WTC11 (cell line): Measurements from ENCODE around the gene NTF3. TPM values are rescaled to one million over a fixed set of nuclear protein-coding genes. Genes with fewer than 3 reads are reported as not detected.

ENCODE experiments used
- ATAC-seq: fragments of 200-7000 bp; cut with Tn5 transposase; 2 replicates; pipeline ENCODE4 v1.10.0; 2021; ENCODE audit warnings: mild to moderate bottlenecking, moderate library complexity
- CTCF ChIA-PET: fragments of 300-600 bp; sonication (Branson Sonifier 250); formaldehyde crosslinking; loops from one replicate; lab custom pipeline; 2021; ENCODE audit warnings: antibody characterized with exemption; lab: Charles Lee
- POLR2A ChIA-PET: fragments of 350-600 bp; sonication (Branson Sonifier 250); formaldehyde crosslinking; loops from one replicate; lab custom pipeline; 2021; ENCODE audit warnings: antibody characterized with exemption; lab: Charles Lee
- DNase-seq: peaks from one replicate; pipeline ENCODE4 v3.0.0; 2021; ENCODE audit warnings: low spot score
- H3K27ac Mint-ChIP-seq: 2 replicates; pipeline ENCODE4 v1.8.0; 2021; ENCODE audit warnings: mixed read lengths
- H3K27me3 Mint-ChIP-seq: 2 replicates; pipeline ENCODE4 v1.8.0; 2021; ENCODE audit warnings: low read depth, mild to moderate bottlenecking, moderate library complexity, mixed read lengths
- H3K36me3 Mint-ChIP-seq: 2 replicates; pipeline ENCODE4 v1.8.0; 2021; ENCODE audit warnings: mixed read lengths
- H3K4me1 Mint-ChIP-seq: 2 replicates; pipeline ENCODE4 v1.8.0; 2022; ENCODE audit warnings: mixed read lengths
- H3K4me3 Mint-ChIP-seq: 2 replicates; pipeline ENCODE4 v1.8.0; 2021; ENCODE audit warnings: mild to moderate bottlenecking, moderate library complexity, mixed read lengths
- H3K9me3 Mint-ChIP-seq: 2 replicates; pipeline ENCODE4 v1.8.0; 2021; ENCODE audit warnings: mixed read lengths
- ARID4B ChIP-seq: sonication (generic); formaldehyde crosslinking; IDR thresholded peaks from 2 replicates; pipeline ENCODE4 v1.8.0; 2023; ENCODE audit warnings: missing genetic modification reagents, mild to moderate bottlenecking, borderline replicate concordance
- CREB1 ChIP-seq: sonication (generic); formaldehyde crosslinking; IDR thresholded peaks from 2 replicates; pipeline ENCODE4 v1.8.0; 2023; ENCODE audit warnings: mild to moderate bottlenecking, missing genetic modification reagents
- ETV6 ChIP-seq: sonication (generic); formaldehyde crosslinking; IDR thresholded peaks from 2 replicates; pipeline ENCODE4 v1.8.1; 2022; ENCODE audit warnings: mild to moderate bottlenecking, missing genetic modification reagents
- FOXJ3 ChIP-seq: sonication (generic); formaldehyde crosslinking; IDR thresholded peaks from 2 replicates; pipeline ENCODE4 v1.9.0; 2021; ENCODE audit warnings: missing genetic modification reagents, mild to moderate bottlenecking, borderline replicate concordance
- GTF2I ChIP-seq: fragments of 250-450 bp; sonication (Bioruptor Pico); conservative IDR thresholded peaks from 2 replicates; pipeline ENCODE4 v1.4.0; 2021; ENCODE audit warnings: mild to moderate bottlenecking
- MLX ChIP-seq: sonication (generic); formaldehyde crosslinking; IDR thresholded peaks from 2 replicates; pipeline ENCODE4 v1.8.1; 2023; ENCODE audit warnings: mild to moderate bottlenecking, missing genetic modification reagents, moderate library complexity
- MXD4 ChIP-seq: fragments of 250-450 bp; sonication (Bioruptor Pico); IDR thresholded peaks from 2 replicates; pipeline ENCODE4 v1.8.0; 2021; ENCODE audit warnings: mild to moderate bottlenecking, moderate library complexity, borderline replicate concordance
- NR1H2 ChIP-seq: sonication (generic); formaldehyde crosslinking; IDR thresholded peaks from 2 replicates; pipeline ENCODE4 v1.9.0; 2021; ENCODE audit warnings: mild to moderate bottlenecking, moderate library complexity, missing genetic modification reagents
- PRRX2 ChIP-seq: fragments of 250-450 bp; sonication (Bioruptor Pico); IDR thresholded peaks from 2 replicates; pipeline ENCODE4 v1.8.0; 2021; ENCODE audit warnings: mild to moderate bottlenecking
- SOX15 ChIP-seq: fragments of 250-450 bp; sonication (Bioruptor Pico); IDR thresholded peaks from 2 replicates; pipeline ENCODE4 v1.9.0; 2021; ENCODE audit warnings: mild to moderate bottlenecking
- TEAD4 ChIP-seq: sonication (generic); formaldehyde crosslinking; IDR thresholded peaks from 2 replicates; pipeline ENCODE4 v1.8.0; 2022; ENCODE audit warnings: mild to moderate bottlenecking, missing genetic modification reagents
- ZNF121 ChIP-seq: sonication (generic); formaldehyde crosslinking; IDR thresholded peaks from 2 replicates; pipeline ENCODE4 v1.8.0; 2023; ENCODE audit warnings: missing genetic modification reagents
- ZNF263 ChIP-seq: sonication (generic); formaldehyde crosslinking; IDR thresholded peaks from 2 replicates; pipeline ENCODE4 v1.8.1; 2022; ENCODE audit warnings: low read depth, mild to moderate bottlenecking, moderate library complexity, missing genetic modification reagents
- ZNF512 ChIP-seq: sonication (generic); formaldehyde crosslinking; IDR thresholded peaks from 2 replicates; pipeline ENCODE4 v1.8.1; 2022; ENCODE audit warnings: missing genetic modification reagents, borderline replicate concordance
- total RNA-seq: library from RNA; stranded (reverse); gene quantifications from 3 replicates; pipeline ENCODE4 v1.2.3, GENCODE V29; 2021
- TF ChIP-seq, protein P1 (sequence below): sonication (generic); formaldehyde crosslinking; IDR thresholded peaks from 2 replicates; pipeline ENCODE4 v1.8.0; 2023; ENCODE audit warnings: missing genetic modification reagents
- TF ChIP-seq, protein P2 (sequence below): sonication (generic); formaldehyde crosslinking; IDR thresholded peaks from 2 replicates; pipeline ENCODE4 v1.8.1; 2023; ENCODE audit warnings: mild to moderate bottlenecking, moderate library complexity, missing genetic modification reagents

The NTF3 gene
- total RNA-seq, 1 experiment from 2014 or later, result 1.3 TPM

GRCh38 chr12:5429741-5430557, 2.0 kb upstream of the NTF3 start:
- Mint-ChIP-seq H3K4me3 (no peak overlapping the region), H3K9me3 (no peaks in the 10 kb centered on the region), H3K27me3 (no peaks in the 10 kb centered on the region; the same call in 1 of the 2 replicates), H3K36me3 (no peaks in the 10 kb centered on the region), H3K4me1 (peaks cover 36% of the 10 kb centered on the region), H3K27ac (0 out of 2 replicates have a peak overlapping the region, but pooled peaks have one; percentile 64)
- POLR2A ChIA-PET, result interaction anchor here (0.7 to 1.1 kb wide), 3 partner anchors 27 to 225 kb away, joined by 3 to 4 read pairs (median 3); no protein-coding TSS in a partner anchor
- TF ChIP-seq ETV6 (CRISPR knock-in tag), result 0 out of 2 replicates have a peak, but pooled peaks have one; percentile 18
- no peak for TF ChIP-seq ZNF512 (CRISPR knock-in tag)
- TF ChIP-seq ZNF263, result peak; percentile 17; the same call in 1 of the 2 replicates
- no peak for TF ChIP-seq GTF2I (CRISPR knock-in tag)
- 0 out of 2 replicates have a peak, but pooled peaks have one; percentile 27 for TF ChIP-seq ARID4B (CRISPR knock-in tag)
- no peak for TF ChIP-seq FOXJ3
- CTCF ChIA-PET, result interaction anchor here (0.6 to 5.0 kb wide), 15 partner anchors 11 to 366 kb away, joined by 3 to 75 read pairs (median 5); no protein-coding TSS in a partner anchor
- peak; percentile 50 for DNase-seq
- peak; percentile 19 for ATAC-seq

DNA sequence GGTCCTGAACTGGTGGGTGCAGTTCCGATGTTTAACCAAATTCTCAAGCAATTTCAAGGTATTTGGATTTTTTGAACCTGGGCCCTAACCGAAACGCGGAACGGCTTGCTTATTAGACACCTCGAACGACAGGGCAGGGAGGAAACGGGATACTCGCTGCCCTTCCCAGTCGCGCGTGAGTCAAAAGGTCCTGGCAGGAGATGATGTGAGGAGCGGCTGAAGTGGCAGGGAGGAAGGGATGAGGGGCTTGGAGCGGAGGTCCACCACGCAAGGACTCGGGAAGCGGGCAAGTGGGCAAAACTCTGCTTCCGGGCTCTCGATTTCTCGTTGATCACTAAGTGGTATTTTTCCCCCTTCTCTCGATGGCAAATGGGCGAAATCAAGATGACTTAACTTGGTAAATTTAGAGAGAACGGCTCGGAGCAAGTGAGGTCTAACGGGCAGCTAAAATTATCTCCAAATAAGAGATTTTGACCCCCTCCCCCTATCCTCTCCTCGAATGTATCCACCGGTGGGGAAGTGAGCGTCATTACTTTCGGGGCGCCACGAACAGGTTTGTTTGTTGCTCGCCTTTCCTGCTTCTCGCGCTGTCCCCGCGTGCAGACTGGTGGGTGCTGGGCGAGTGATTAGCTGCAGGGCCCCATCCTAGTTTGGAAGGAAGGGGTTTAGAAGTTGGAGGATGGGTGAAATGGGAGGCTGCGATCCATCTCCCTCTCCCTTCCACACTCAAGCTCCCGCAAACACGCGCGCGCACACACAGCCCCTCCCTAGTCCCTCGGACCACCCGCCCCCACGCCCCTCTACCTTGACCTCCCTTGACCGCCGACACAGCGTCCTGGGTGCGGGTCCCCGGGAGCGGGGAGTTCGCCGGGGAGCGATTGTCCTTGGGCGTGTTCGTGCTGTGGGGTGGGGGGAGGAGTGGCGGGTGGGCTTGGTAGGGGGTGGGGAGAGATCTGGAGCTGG, 986 bp upstream of the NTF3 start:
- DNase-seq (peak; percentile 17), ATAC-seq (no peak)
- Mint-ChIP-seq H3K4me1 (peaks cover 33% of the 10 kb centered on the region), H3K4me3 (no peak overlapping the region), H3K9me3 (no peaks in the 10 kb centered on the region), H3K27me3 (no peaks in the 10 kb centered on the region; the same call in 1 of the 2 replicates), H3K27ac (no peak overlapping the region), H3K36me3 (no peaks in the 10 kb centered on the region)
- ChIA-PET POLR2A (interaction anchor here (1.1 kb wide), 1 partner anchor 48 kb away, joined by 4 read pairs; no protein-coding TSS in a partner anchor), CTCF (interaction anchor here (1.0 to 5.0 kb wide), 9 partner anchors 10 to 314 kb away, joined by 3 to 75 read pairs (median 5); no protein-coding TSS in a partner anchor)
- no peak for TF ChIP-seq MLX (CRISPR knock-in tag)
- no peak for TF ChIP-seq NR1H2 (CRISPR knock-in tag)
- no peak for TF ChIP-seq TEAD4 (CRISPR knock-in tag)
- TF ChIP-seq, protein P1, sequence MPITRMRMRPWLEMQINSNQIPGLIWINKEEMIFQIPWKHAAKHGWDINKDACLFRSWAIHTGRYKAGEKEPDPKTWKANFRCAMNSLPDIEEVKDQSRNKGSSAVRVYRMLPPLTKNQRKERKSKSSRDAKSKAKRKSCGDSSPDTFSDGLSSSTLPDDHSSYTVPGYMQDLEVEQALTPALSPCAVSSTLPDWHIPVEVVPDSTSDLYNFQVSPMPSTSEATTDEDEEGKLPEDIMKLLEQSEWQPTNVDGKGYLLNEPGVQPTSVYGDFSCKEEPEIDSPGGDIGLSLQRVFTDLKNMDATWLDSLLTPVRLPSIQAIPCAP, result no peak
- no peak for TF ChIP-seq ZNF121 (CRISPR knock-in tag)
- no peak for TF ChIP-seq SOX15 (CRISPR knock-in tag)
- TF ChIP-seq, protein P2, sequence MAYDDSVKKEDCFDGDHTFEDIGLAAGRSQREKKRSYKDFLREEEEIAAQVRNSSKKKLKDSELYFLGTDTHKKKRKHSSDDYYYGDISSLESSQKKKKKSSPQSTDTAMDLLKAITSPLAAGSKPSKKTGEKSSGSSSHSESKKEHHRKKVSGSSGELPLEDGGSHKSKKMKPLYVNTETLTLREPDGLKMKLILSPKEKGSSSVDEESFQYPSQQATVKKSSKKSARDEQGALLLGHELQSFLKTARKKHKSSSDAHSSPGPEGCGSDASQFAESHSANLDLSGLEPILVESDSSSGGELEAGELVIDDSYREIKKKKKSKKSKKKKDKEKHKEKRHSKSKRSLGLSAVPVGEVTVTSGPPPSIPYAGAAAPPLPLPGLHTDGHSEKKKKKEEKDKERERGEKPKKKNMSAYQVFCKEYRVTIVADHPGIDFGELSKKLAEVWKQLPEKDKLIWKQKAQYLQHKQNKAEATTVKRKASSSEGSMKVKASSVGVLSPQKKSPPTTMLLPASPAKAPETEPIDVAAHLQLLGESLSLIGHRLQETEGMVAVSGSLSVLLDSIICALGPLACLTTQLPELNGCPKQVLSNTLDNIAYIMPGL, result no peak
- TF ChIP-seq CREB1, result no peak
- no peak for TF ChIP-seq PRRX2 (CRISPR knock-in tag)
- TF ChIP-seq MXD4 (CRISPR knock-in tag), result no peak
